HUES64 (cell line): ENCODE data around the gene NDUFA12.
"Not testable (repeated sequence)": the region's sequence is repeated elsewhere in the genome, so short reads cannot be mapped to it uniquely, and the experiment has no call there.

ENCODE experiments used
- H3K27ac ChIP-seq: 2 replicates; pipeline ENCODE4 v1.7.0; 2013; ENCODE audit warnings: low read depth, low read length, inconsistent platforms
- H3K27me3 ChIP-seq: 2 replicates; pipeline ENCODE4 v1.6.1; 2013; ENCODE audit warnings: mild to moderate bottlenecking, low read length; ENCODE audit not compliant: insufficient read depth
- H3K36me3 ChIP-seq: 2 replicates; pipeline ENCODE4 v1.6.1; 2013; ENCODE audit warnings: mild to moderate bottlenecking, low read length; ENCODE audit not compliant: insufficient read depth
- H3K4me1 ChIP-seq: 2 replicates; pipeline ENCODE4 v1.6.1; 2013; ENCODE audit warnings: mild to moderate bottlenecking, low read length, moderate library complexity; ENCODE audit not compliant: insufficient read depth
- H3K4me3 ChIP-seq: 2 replicates; pipeline ENCODE4 v1.5.1; 2013; ENCODE audit warnings: mild to moderate bottlenecking, low read length, moderate library complexity
- H3K9ac ChIP-seq: 2 replicates; pipeline ENCODE4 v1.6.1; 2013; ENCODE audit warnings: mild to moderate bottlenecking, low read depth, low read length
- H3K9me3 ChIP-seq: 2 replicates; pipeline ENCODE4 v1.6.1; 2013; ENCODE audit warnings: low read depth, low read length; ENCODE audit not compliant: insufficient read depth
- WGBS: fragments of 150-250, 120-280 bp; methylation state at CpG from one replicate; pipeline ENCODE4 v1.1.7; 2013; ENCODE audit warnings: missing lambda C conversion rate; 5-methylcytosine and 5-hydroxymethylcytosine counted together

Gene NDUFA12

GRCh38 chr12:95002754-95003153 lies 743 bp downstream of the NDUFA12 start:
- 67% methylated on average over 3 of the region's 3 CpGs for WGBS
- H3K27me3 ChIP-seq = no peaks in the 10 kb centered on the region
- H3K4me3 ChIP-seq = peak overlapping the region; percentile 87
- peaks cover 13% of the 10 kb centered on the region for H3K36me3 ChIP-seq
- H3K9ac ChIP-seq = peak overlapping the region; percentile 90
- H3K9me3 ChIP-seq = no peaks in the 10 kb centered on the region
- H3K27ac ChIP-seq = peak overlapping the region; percentile 83
- H3K4me1 ChIP-seq = 0 out of 2 replicates have a peak, but pooled peaks cover 4% of the 10 kb centered on the region

- no peaks in the 10 kb centered on the region for H3K27me3 ChIP-seq
- no peaks in the 10 kb centered on the region for H3K9me3 ChIP-seq
- H3K27ac ChIP-seq = no peak overlapping the region
- 70% methylated on average over 4 of the region's 4 CpGs for WGBS
- H3K4me1 ChIP-seq = 0 out of 2 replicates have a peak, but pooled peaks cover 4% of the 10 kb centered on the region
- H3K9ac ChIP-seq = no peak overlapping the region
- H3K4me3 ChIP-seq = no peak overlapping the region
- H3K36me3 ChIP-seq = peaks cover 23% of the 10 kb centered on the region
Measured at GRCh38 chr12:94998326-94998725, 5.2 kb downstream of the NDUFA12 start.

GRCh38 chr12:94997726-94998125 lies 5.8 kb downstream of the NDUFA12 start:
- H3K9ac ChIP-seq = no peak overlapping the region
- H3K27me3 ChIP-seq = no peaks in the 10 kb centered on the region
- no peak overlapping the region for H3K4me3 ChIP-seq
- H3K27ac ChIP-seq = no peak overlapping the region
- no peaks in the 10 kb centered on the region for H3K9me3 ChIP-seq
- H3K36me3 ChIP-seq = peaks cover 26% of the 10 kb centered on the region
- 0 out of 2 replicates have a peak, but pooled peaks cover 3% of the 10 kb centered on the region for H3K4me1 ChIP-seq

- H3K27me3 ChIP-seq = no peaks in the 10 kb centered on the region
- no peaks in the 10 kb centered on the region for H3K9me3 ChIP-seq
- H3K4me1 ChIP-seq = no peaks in the 10 kb centered on the region
- H3K36me3 ChIP-seq = peaks cover 33% of the 10 kb centered on the region
- WGBS = 94% methylated on average over 6 of the region's 6 CpGs
- no peak overlapping the region for H3K27ac ChIP-seq
- H3K9ac ChIP-seq = no peak overlapping the region
- H3K4me3 ChIP-seq = no peak overlapping the region
Measured at GRCh38 chr12:94997061-94997460, 6.4 kb downstream of the NDUFA12 start.

- no peak overlapping the region for H3K4me3 ChIP-seq
- no peaks in the 10 kb centered on the region for H3K9me3 ChIP-seq
- H3K4me1 ChIP-seq = 0 out of 2 replicates have a peak, but pooled peaks cover 3% of the 10 kb centered on the region
- H3K36me3 ChIP-seq = peaks cover 27% of the 10 kb centered on the region
- H3K27me3 ChIP-seq = no peaks in the 10 kb centered on the region
- H3K9ac ChIP-seq = no peak overlapping the region
- no peak overlapping the region for H3K27ac ChIP-seq
- WGBS = 82% methylated on average over 2 of the region's 2 CpGs
Measured at GRCh38 chr12:94994312-94994711, 9.2 kb downstream of the NDUFA12 start.

GRCh38 chr12:94993855-94994254 lies 9.6 kb downstream of the NDUFA12 start:
- H3K27me3 ChIP-seq, H3K4me1 ChIP-seq, H3K9me3 ChIP-seq, H3K9ac ChIP-seq, H3K27ac ChIP-seq, H3K4me3 ChIP-seq: not testable (repeated sequence)
- WGBS = 50% methylated on average over 2 of the region's 3 CpGs
- H3K36me3 ChIP-seq = peaks cover 27% of the 10 kb centered on the region

- peaks cover 24% of the 10 kb centered on the region for H3K36me3 ChIP-seq
- H3K4me1 ChIP-seq = 0 out of 2 replicates have a peak, but pooled peaks cover 3% of the 10 kb centered on the region
- no peak overlapping the region for H3K4me3 ChIP-seq
- H3K27ac ChIP-seq = no peak overlapping the region
- no peaks in the 10 kb centered on the region for H3K27me3 ChIP-seq
- no peaks in the 10 kb centered on the region for H3K9me3 ChIP-seq
- H3K9ac ChIP-seq = no peak overlapping the region
- WGBS = 89% methylated on average over 3 of the region's 3 CpGs
Measured at GRCh38 chr12:94990222-94990621, 13.3 kb downstream of the NDUFA12 start.

- H3K9me3 ChIP-seq = no peaks in the 10 kb centered on the region
- no peak overlapping the region for H3K27ac ChIP-seq
- H3K4me1 ChIP-seq = 0 out of 2 replicates have a peak, but pooled peaks cover 6% of the 10 kb centered on the region
- peaks cover 17% of the 10 kb centered on the region; the same call in 1 of the 2 replicates for H3K36me3 ChIP-seq
- H3K9ac ChIP-seq = no peak overlapping the region
- no peaks in the 10 kb centered on the region for H3K27me3 ChIP-seq
- no peak overlapping the region for H3K4me3 ChIP-seq
- 64% methylated on average over 6 of the region's 6 CpGs for WGBS
Measured at GRCh38 chr12:94988471-94988870, 15.0 kb downstream of the NDUFA12 start.

GRCh38 chr12:94987801-94988200 lies 15.7 kb downstream of the NDUFA12 start:
- H3K4me3 ChIP-seq = no peak overlapping the region
- WGBS = 90% methylated on average over 1 of the region's 2 CpGs
- H3K4me1 ChIP-seq = 0 out of 2 replicates have a peak, but pooled peaks cover 6% of the 10 kb centered on the region
- H3K9me3 ChIP-seq = no peaks in the 10 kb centered on the region
- H3K27me3 ChIP-seq = no peaks in the 10 kb centered on the region
- no peak overlapping the region for H3K9ac ChIP-seq
- H3K27ac ChIP-seq = no peak overlapping the region
- H3K36me3 ChIP-seq = peaks cover 14% of the 10 kb centered on the region; the same call in 1 of the 2 replicates

GRCh38 chr12:94987076-94987669 lies 16.3 kb downstream of the NDUFA12 start:
- 94% methylated on average over 7 of the region's 8 CpGs for WGBS
- Histone ChIP-seq H3K36me3 (peaks cover 8% of the 10 kb centered on the region; the same call in 1 of the 2 replicates), H3K4me3 (no peak overlapping the region), H3K27me3 (no peaks in the 10 kb centered on the region), H3K9me3 (no peaks in the 10 kb centered on the region), H3K27ac (no peak overlapping the region), H3K4me1 (0 out of 2 replicates have a peak, but pooled peaks cover 6% of the 10 kb centered on the region), H3K9ac (no peak overlapping the region)

GRCh38 chr12:94985099-94985498 lies 18.4 kb downstream of the NDUFA12 start:
- H3K4me1 ChIP-seq, H3K9me3 ChIP-seq, H3K36me3 ChIP-seq, H3K4me3 ChIP-seq, H3K9ac ChIP-seq, H3K27me3 ChIP-seq, H3K27ac ChIP-seq: not testable (repeated sequence)
- 87% methylated on average over 9 of the region's 9 CpGs for WGBS

- Histone ChIP-seq H3K36me3 (no peaks in the 10 kb centered on the region), H3K27me3 (no peaks in the 10 kb centered on the region), H3K4me3 (no peak overlapping the region), H3K4me1 (0 out of 2 replicates have a peak, but pooled peaks cover 3% of the 10 kb centered on the region), H3K27ac (no peak overlapping the region), H3K9ac (no peak overlapping the region), H3K9me3 (no peaks in the 10 kb centered on the region)
- WGBS = 91% methylated on average over 2 of the region's 2 CpGs
Measured at GRCh38 chr12:94983321-94983720, 20.2 kb downstream of the NDUFA12 start.
